Naive thymus-derived CD4-positive, alpha-beta T cell (primary cell): Measurements from ENCODE around the gene IGFBP6. TPM values are rescaled to one million over a fixed set of nuclear protein-coding genes. Genes with fewer than 3 reads are reported as not detected.

Experiments
- ATAC-seq: fragments of 150-1000 bp; cut with Tn5 transposase; 2 replicates; pipeline ENCODE4 v1.10.0; 2021; ENCODE audit warnings: mild to moderate bottlenecking, moderate library complexity
- CTCF ChIA-PET: fragments of 350-600 bp; sonication (Branson Sonifier 250); formaldehyde crosslinking; loops from one replicate; lab custom pipeline; 2021; ENCODE audit warnings: antibody characterized with exemption; lab: Charles Lee
- POLR2A ChIA-PET: fragments of 350-600 bp; sonication (Branson Sonifier 250); formaldehyde crosslinking; loops from one replicate; lab custom pipeline; 2021; ENCODE audit warnings: antibody characterized with exemption, inconsistent platforms; lab: Charles Lee
- DNase-seq, 9 donors: peaks; one replicate each; pipeline versions ENCODE4 v3.0.0 to v3.0.0-alpha.2; 2020 to 2022; ENCODE audit warnings: mixed read lengths in 1 of 9
- H3K27ac ChIP-seq: one replicate; pipeline ENCODE4 v1.7.0; 2013; ENCODE audit warnings: mild to moderate bottlenecking, low read depth, low read length, moderate library complexity
- H3K27me3 ChIP-seq, 2 donors: one replicate each; pipeline ENCODE4 v1.7.0; 2013; ENCODE audit warnings: low read length in 2 of 2, mild to moderate bottlenecking in 2 of 2, moderate library complexity in 2 of 2; ENCODE audit not compliant: control insufficient read depth in 2 of 2, insufficient read depth in 2 of 2
- H3K36me3 ChIP-seq, 3 experiments: 1 replicate in 2 of 3; 2 replicates in 1 of 3; pipeline ENCODE4 v1.7.0; 2013; ENCODE audit warnings: low read length in 3 of 3, mild to moderate bottlenecking in 3 of 3, moderate library complexity in 1 of 3; ENCODE audit not compliant: insufficient read depth in 3 of 3, control insufficient read depth in 2 of 3
- H3K4me1 ChIP-seq, 2 donors: one replicate each; pipeline ENCODE4 v1.7.0; 2013; ENCODE audit warnings: low read length in 2 of 2, mild to moderate bottlenecking in 2 of 2, moderate library complexity in 1 of 2; ENCODE audit not compliant: control insufficient read depth in 2 of 2, insufficient read depth in 2 of 2
- H3K4me3 ChIP-seq: 2 replicates; pipeline ENCODE4 v1.7.0; 2013; ENCODE audit warnings: mild to moderate bottlenecking, low read length
- H3K9me3 ChIP-seq, 3 experiments: 1 replicate in 2 of 3; 2 replicates in 1 of 3; pipeline ENCODE4 v1.7.0; 2013; ENCODE audit warnings: low read length in 3 of 3; ENCODE audit not compliant: control insufficient read depth in 2 of 3
- H3K27ac Mint-ChIP-seq, 9 donors: one replicate each; pipeline ENCODE4 v1.8.0; 2020 to 2022; ENCODE audit warnings: mixed read lengths in 9 of 9, mild to moderate bottlenecking in 8 of 9, moderate library complexity in 5 of 9, inconsistent platforms in 2 of 9
- H3K27me3 Mint-ChIP-seq, 5 donors: one replicate each; pipeline ENCODE4 v1.8.0; 2021 to 2022; ENCODE audit warnings: mixed read lengths in 5 of 5, mild to moderate bottlenecking in 1 of 5
- H3K36me3 Mint-ChIP-seq, 5 donors: one replicate each; pipeline ENCODE4 v1.8.0; 2020 to 2022; ENCODE audit warnings: mixed read lengths in 5 of 5, mild to moderate bottlenecking in 3 of 5, inconsistent platforms in 1 of 5
- H3K4me1 Mint-ChIP-seq, 7 donors: one replicate each; pipeline ENCODE4 v1.8.0; 2020 to 2022; ENCODE audit warnings: mixed read lengths in 7 of 7, mild to moderate bottlenecking in 3 of 7, inconsistent platforms in 1 of 7
- H3K4me3 Mint-ChIP-seq, 10 donors: one replicate each; pipeline ENCODE4 v1.8.0; 2020 to 2022; ENCODE audit warnings: mild to moderate bottlenecking in 10 of 10, mixed read lengths in 10 of 10, moderate library complexity in 6 of 10, inconsistent platforms in 2 of 10
- H3K9me3 Mint-ChIP-seq, 11 donors: one replicate each; pipeline ENCODE4 v1.8.0; 2020 to 2022; ENCODE audit warnings: mixed read lengths in 11 of 11, mild to moderate bottlenecking in 4 of 11, inconsistent platforms in 1 of 11, moderate library complexity in 1 of 11
- intact Hi-C, 2 donors: fragments of 100-400 bp; cut with micrococcal nuclease; formaldehyde crosslinking; loops; one replicate each; pipeline ENCODE4 v1.15.1; 2023
- polyA plus RNA-seq, 2 donors: library from polyadenylated mRNA; unstranded; fragments of 300-500 nt; fragmentation: Illumina TruSeq; gene quantifications; one replicate each; pipeline ENCODE4 v1.2.3, GENCODE V29; 2021
- total RNA-seq, 6 experiments: library from RNA in 5 of 6; stranded (reverse) in 5 of 6; gene quantifications; 1 replicate in 5 of 6; 2 replicates in 1 of 6; pipeline ENCODE4 v1.2.3 and lab custom pipeline; 2021 to 2026

The IGFBP6 gene
- total and polyA plus RNA-seq, 7 experiments from 2014 or later, result 0.34 to 0.81 (median 0.54) TPM; not detected in 2

- H3K27me3 ChIP-seq, result no peaks in the 10 kb centered on the region
- H3K4me1 ChIP-seq, result peaks cover 0 to 3% of the 10 kb centered on the region in 2 donors
- Mint-ChIP-seq H3K36me3 (peaks cover 0 to 21% (median 7%) of the 10 kb centered on the region in 5 donors), H3K27ac (peak overlapping the region in 4 of 9 donors; percentile 26 to 74 (median 50)), H3K9me3 (no peaks in the 10 kb centered on the region), H3K4me3 (no peak overlapping the region), H3K4me1 (peaks cover 0 to 21% (median 11%) of the 10 kb centered on the region in 7 donors), H3K27me3 (no peaks in the 10 kb centered on the region)
- ChIA-PET POLR2A (interaction anchor here (1.2 to 4.6 kb wide), 6 partner anchors 9 to 36 kb away, joined by 3 to 20 read pairs (median 4); partner anchors contain the start of genes IGFBP6 and SPRYD3), CTCF (interaction anchor here (0.6 to 8.1 kb wide), 19 partner anchors 9 to 222 kb away, joined by 3 to 100 read pairs (median 3); partner anchors contain the start of genes IGFBP6, SOAT2 and SPRYD3)
- H3K4me3 ChIP-seq, result no peak overlapping the region
- no peaks in the 10 kb centered on the region for H3K9me3 ChIP-seq
- H3K36me3 ChIP-seq, result peaks cover 0 to 73% (median 12%) of the 10 kb centered on the region in 3 experiments
- intact Hi-C loops, result loop anchor here (1.0 to 5.0 kb wide), 9 partner anchors 12 to 279 kb away; partner anchors contain the start of genes SPRYD3 (in 2 of the 2), ITGB7 (in 1 of the 2) and SOAT2 (in 1 of the 2)
- DNase-seq (peak; percentile 36 to 72 (median 51)), ATAC-seq (peak; percentile 80)
- no peak overlapping the region for H3K27ac ChIP-seq
These were observed 31.2 kb upstream of the IGFBP6 start for GRCh38 chr12:53065975-53066931.

GRCh38 chr12:53067074-53067992 is 30.1 kb upstream of the IGFBP6 start:
- intact Hi-C loops, result loop anchor here in 1 of 2 donors (2.0 to 5.0 kb wide), 2 partner anchors 21 to 140 kb away; partner anchors contain the start of gene ITGB7
- Mint-ChIP-seq H3K36me3 (peaks cover 0 to 28% (median 11%) of the 10 kb centered on the region in 5 donors), H3K4me1 (peaks cover 0 to 24% (median 15%) of the 10 kb centered on the region in 7 donors), H3K4me3 (no peak overlapping the region), H3K27ac (peak overlapping the region in 3 of 9 donors; percentile 4 to 59 (median 43)), H3K27me3 (no peaks in the 10 kb centered on the region), H3K9me3 (no peaks in the 10 kb centered on the region)
- peaks cover 0 to 82% (median 12%) of the 10 kb centered on the region in 3 experiments for H3K36me3 ChIP-seq
- ChIA-PET POLR2A (interaction anchor here (1.0 to 4.6 kb wide), 4 partner anchors 9 to 31 kb away, joined by 3 to 20 read pairs (median 3); partner anchors contain the start of gene IGFBP6), CTCF (interaction anchor here (0.7 to 8.1 kb wide), 12 partner anchors 8 to 221 kb away, joined by 3 to 100 read pairs (median 7); partner anchors contain the start of genes IGFBP6, SOAT2 and SPRYD3)
- no peak overlapping the region for H3K27ac ChIP-seq
- DNase-seq (no peak), ATAC-seq (no peak)
- no peak overlapping the region for H3K4me3 ChIP-seq
- peaks cover 0 to 3% of the 10 kb centered on the region in 2 donors for H3K4me1 ChIP-seq
- H3K9me3 ChIP-seq, result no peaks in the 10 kb centered on the region
- no peaks in the 10 kb centered on the region for H3K27me3 ChIP-seq

- ATAC-seq (no peak), DNase-seq (no peak)
- Histone ChIP-seq H3K4me1 (peaks cover 0 to 3% of the 10 kb centered on the region in 2 donors), H3K4me3 (no peak overlapping the region), H3K27me3 (no peaks in the 10 kb centered on the region), H3K27ac (no peak overlapping the region), H3K9me3 (no peaks in the 10 kb centered on the region), H3K36me3 (peaks cover 0 to 89% (median 12%) of the 10 kb centered on the region in 3 experiments)
- Mint-ChIP-seq H3K27ac (peak overlapping the region in 3 of 9 donors; percentile 19 to 75 (median 59)), H3K4me1 (peaks cover 6 to 30% (median 18%) of the 10 kb centered on the region in 7 donors), H3K27me3 (no peaks in the 10 kb centered on the region), H3K36me3 (peaks cover 0 to 32% (median 15%) of the 10 kb centered on the region in 5 donors), H3K9me3 (no peaks in the 10 kb centered on the region), H3K4me3 (no peak overlapping the region)
- ChIA-PET POLR2A (interaction anchor here (1.0 to 4.6 kb wide), 3 partner anchors 13 to 30 kb away, joined by 3 to 20 read pairs (median 3); partner anchors contain the start of gene IGFBP6), CTCF (interaction anchor here (0.7 to 8.1 kb wide), 6 partner anchors 12 to 35 kb away, joined by 3 to 100 read pairs (median 18); partner anchors contain the start of genes IGFBP6, SOAT2 and SPRYD3)
- intact Hi-C loops, result loop anchor here in 1 of 2 donors (2.0 to 5.0 kb wide), 2 partner anchors 21 to 139 kb away; partner anchors contain the start of gene ITGB7
These were observed 29.3 kb upstream of the IGFBP6 start for GRCh38 chr12:53067993-53068770.

- peaks cover 0 to 3% of the 10 kb centered on the region in 2 donors for H3K4me1 ChIP-seq
- H3K27ac Mint-ChIP-seq, result peak overlapping the region in 3 of 9 donors; percentile 31 to 75 (median 48)
- no peaks in the 10 kb centered on the region for H3K9me3 Mint-ChIP-seq
- intact Hi-C loops, result loop anchor here in 1 of 2 donors (5.0 kb wide), 1 partner anchor 138 kb away; the partner anchor contains the start of gene ITGB7
- no peaks in the 10 kb centered on the region for H3K9me3 ChIP-seq
- no peaks in the 10 kb centered on the region for H3K27me3 ChIP-seq
- no peak overlapping the region for H3K27ac ChIP-seq
- DNase-seq (no peak), ATAC-seq (no peak)
- no peaks in the 10 kb centered on the region for H3K27me3 Mint-ChIP-seq
- CTCF ChIA-PET, result interaction anchor here (2.2 to 8.1 kb wide), 2 partner anchors 15 to 30 kb away, joined by 5 to 100 read pairs; partner anchors contain the start of gene IGFBP6
- peaks cover 8 to 32% (median 21%) of the 10 kb centered on the region in 7 donors for H3K4me1 Mint-ChIP-seq
- H3K4me3 Mint-ChIP-seq, result no peak overlapping the region
- POLR2A ChIA-PET, result interaction anchor here (1.6 to 4.6 kb wide), 2 partner anchors 12 to 30 kb away, joined by 3 to 20 read pairs; partner anchors contain the start of gene IGFBP6
- peaks cover 0 to 32% (median 16%) of the 10 kb centered on the region in 5 donors for H3K36me3 Mint-ChIP-seq
- peaks cover 0 to 86% (median 12%) of the 10 kb centered on the region in 3 experiments for H3K36me3 ChIP-seq
- no peak overlapping the region for H3K4me3 ChIP-seq
These were observed 28.5 kb upstream of the IGFBP6 start for GRCh38 chr12:53068811-53069585.
